IPS DF 4.7 (cell line): ENCODE data around the gene CXCL17.
"Not testable (repeated sequence)": the region's sequence is repeated elsewhere in the genome, so short reads cannot be mapped to it uniquely, and the experiment has no call there.

ENCODE experiments used
- DNase-seq: peaks from one replicate; pipeline ENCODE4 v3.0.0-alpha.2; 2013; ENCODE audit warnings: low spot score; ENCODE audit errors: extremely low read depth

The CXCL17 gene

DNA sequence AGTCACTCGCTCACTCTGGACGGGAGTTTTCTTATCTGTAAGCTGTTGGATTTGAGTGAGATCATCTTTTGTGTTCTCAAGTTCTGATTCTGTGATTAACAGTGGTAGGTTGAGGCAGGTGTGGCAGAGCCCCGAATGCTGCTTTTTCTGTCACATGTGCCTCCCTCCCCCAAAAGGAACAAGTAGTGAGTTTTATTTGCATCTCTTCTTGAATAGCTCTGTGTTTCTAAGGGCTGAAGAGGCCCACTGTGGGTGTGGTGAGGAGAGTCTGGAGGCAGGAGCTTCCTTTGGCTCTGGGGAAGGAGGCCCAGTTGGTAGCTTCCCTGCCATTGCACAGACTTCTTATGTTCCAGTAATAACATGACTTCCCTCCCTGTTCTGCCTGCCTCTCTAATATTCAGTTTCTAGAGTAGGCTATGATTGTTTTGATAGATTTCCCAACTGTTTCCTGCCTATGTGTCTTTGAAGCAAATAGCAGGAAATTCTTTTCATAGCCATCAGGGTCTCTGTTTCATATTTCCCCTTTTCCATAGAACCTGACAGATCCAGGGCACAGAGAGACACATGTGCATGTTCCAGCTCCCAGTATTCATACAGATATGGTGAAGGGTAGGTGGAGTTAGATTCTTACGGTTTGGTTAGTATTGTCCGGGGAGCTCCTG is 23.9 kb upstream of the CXCL17 start:
- DNase-seq, result no peak

DNA sequence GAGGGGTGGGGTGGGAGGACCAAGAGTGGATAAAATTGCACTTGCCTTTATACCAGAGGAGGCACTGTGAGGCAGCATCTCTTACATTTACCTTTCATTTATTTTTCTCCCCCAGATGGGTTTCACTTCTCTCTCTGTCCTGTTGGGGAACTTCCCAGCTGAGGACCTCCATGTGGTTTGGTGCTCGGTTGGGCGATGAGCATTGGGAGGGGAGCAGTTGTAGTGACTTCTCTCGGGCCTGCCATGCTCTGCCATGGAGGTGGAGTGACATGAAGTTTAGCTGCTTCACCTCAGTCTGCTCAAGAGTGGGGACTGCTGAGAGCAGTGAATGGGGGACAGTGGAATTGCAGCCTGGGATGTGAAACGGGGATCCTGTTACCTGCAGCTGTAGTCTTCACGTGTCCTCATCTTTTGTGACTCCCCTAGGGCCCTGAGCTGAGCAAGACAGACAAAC is 23.1 kb upstream of the CXCL17 start:
- DNase-seq, result no peak

DNA sequence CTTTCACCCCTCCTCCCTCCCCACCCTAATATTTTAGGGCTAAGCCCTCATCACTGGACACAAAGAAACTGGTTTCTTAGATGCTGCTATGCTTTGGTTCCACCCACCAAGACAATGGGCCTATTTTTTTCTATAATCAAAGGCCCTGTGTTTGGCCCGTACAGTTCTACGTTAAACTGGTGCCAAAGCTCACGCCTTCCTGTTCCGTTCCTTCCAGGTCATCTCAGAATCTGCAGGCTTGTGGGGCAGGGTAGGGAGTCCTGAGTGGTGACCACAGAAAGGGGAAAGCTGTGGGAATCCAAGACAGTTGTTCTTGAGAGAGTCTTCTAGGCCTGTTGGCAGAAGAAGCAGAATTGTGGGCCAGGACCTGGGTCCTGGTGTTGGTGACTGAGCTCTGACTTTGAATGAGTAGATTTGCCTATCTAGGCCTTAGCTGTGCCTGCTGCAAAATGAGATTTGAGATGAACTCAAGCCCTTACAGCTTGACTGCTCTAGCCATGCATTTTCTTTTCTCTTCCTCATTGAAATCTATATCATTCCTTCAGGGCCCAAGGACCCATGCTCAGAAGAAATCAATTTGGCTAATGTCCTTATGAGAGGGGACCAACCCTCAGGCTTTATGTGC is 19.1 kb upstream of the CXCL17 start:
- DNase-seq, result no peak

DNA sequence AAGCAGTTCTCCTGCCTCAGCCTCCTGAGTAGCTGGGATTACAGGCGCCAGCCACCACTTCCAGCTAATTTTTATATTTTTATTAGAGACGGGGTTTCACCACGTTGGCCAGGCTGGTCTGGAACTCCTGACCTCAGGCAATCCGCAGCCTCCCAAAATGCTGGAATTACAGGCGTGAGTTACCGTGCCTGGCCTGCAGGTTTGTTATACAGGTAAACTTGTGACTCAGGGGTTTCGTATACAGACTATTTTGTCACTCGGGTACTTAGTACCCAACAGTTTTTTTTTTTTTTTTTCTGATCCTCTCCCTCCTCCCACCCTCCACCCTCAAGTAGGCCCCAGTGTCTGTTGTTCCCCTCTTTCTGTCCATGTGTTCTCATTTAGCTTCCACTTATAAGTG is 18.5 kb upstream of the CXCL17 start:
- not testable (repeated sequence) for DNase-seq

DNA sequence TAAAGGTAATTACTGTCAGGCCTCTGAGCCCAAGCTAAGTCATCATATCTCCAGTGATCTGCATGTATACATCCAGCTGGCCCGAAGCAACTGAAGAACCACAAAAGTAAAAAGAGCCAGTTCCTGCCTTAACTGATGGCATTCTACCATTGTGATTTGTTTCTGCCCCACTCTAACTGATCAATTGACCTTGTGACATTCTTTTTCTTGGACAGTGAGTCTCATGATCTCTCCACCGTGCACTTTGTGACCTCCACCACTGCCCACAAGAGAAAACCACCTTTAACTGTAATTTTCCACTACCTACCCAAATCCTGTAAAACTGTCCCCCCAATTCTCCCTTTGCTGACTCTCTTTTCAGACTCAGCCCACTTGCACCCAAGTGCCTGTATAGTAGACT is 17.2 kb upstream of the CXCL17 start:
- DNase-seq, result no peak

DNA sequence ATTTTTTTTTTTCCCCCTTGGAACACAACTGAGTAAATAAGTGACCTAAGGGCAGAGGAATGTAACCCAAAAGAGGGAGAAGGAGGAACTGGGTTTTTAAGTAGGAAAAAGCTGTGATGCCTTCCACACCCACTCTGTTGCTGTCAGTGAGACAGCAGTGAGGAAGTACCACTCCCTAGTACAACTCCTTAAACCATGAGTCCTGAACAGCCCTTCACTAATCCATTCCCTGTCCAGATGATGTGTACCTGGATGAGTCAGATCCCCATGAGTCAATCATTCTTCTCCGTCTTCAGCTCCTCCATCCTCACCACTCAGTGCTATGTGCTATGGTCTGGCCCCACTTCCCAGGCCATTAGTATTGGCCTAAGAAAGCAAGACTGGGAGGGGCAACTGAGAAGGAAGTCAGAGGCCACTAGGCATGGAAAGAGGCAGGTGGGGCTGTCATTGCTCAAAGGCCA is 12.9 kb upstream of the CXCL17 start:
- DNase-seq, result no peak

DNA sequence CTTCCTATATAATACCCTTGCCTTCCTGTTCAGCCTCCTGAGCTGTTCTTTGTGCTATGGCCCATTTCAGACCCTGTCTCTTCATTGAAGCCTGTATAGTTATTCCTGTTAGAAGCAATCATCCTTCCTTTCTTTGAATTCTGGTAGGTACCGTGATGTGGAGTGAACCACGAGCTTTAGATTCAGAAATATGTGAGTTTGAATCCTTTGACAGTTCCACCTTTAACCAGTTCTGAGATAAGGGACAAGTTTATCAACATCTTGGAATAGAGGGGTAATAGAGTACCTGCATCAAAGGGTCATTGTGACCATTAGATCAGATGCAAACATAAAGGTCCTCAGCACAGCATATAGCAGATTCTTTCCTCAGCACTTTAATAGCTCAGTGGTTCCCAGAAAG is 12.3 kb upstream of the CXCL17 start:
- no peak for DNase-seq

DNA sequence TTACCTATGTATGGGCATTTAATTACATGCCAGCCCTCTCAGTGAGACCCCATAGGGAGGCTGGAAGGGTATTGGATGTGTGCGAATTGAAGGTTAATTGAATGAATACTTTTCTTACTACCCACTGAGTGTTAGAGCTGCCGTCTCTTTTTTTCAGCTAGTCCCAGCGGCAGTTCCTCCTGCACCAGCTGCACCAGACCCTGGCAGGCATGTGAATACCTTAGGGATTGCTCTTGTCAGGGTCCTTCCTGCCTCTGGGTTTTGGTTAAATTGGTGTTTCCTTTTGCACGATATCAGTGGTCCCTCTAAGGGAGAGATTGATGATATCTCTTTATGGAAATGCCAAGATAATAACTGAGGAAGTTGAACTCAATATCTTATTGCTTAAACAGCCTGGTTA is 9.8 kb upstream of the CXCL17 start:
- DNase-seq, result no peak

DNA sequence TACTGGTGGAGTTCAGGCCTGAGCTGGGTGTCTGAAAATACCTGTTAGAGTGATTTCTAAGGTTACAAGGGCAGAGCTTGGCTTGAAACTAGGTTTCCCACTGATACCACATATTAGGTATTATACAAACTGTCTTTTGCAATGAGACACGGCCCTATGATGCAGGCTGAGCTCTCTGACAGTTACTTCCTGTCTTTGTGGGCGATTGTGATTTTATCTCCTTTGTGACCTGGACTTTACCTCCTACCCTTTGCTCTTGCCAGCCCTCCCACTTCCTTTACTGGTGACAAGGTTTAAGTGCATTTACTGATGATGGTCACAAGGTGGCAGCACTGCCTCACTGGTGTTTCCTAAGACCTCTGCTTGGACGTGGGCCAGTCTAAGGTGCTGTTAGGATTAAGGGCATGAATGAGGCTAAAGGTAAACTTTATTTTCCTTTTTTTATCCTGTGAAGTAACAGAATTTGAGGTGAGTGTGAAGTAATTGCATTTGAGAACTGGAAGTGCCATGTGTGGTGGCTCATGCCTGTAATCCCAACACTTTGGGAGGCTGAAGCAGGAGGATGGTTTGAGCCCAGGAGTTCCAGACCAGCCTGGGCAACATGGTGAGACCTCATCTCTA is 7.7 kb upstream of the CXCL17 start:
- no peak for DNase-seq

DNA sequence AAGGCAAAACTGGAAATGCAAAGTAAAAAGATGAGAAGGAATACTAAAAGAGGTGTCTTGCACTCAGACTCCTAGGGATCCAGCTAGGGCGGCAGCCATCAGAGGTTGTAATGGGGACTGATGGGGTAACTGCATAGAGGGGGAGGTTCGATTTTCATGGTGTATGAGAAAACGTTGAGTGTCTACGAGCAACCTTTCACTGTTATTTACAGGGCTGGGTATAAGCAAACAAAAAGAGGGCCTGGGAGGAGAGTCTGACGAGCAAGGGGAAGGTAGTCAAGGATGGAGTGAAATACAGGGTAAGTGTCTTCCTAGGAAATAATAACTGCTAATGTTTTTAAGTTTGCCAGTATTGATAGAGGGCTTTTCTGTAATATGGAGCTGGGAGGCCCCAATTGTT is 5.6 kb upstream of the CXCL17 start:
- not testable (repeated sequence) for DNase-seq

DNA sequence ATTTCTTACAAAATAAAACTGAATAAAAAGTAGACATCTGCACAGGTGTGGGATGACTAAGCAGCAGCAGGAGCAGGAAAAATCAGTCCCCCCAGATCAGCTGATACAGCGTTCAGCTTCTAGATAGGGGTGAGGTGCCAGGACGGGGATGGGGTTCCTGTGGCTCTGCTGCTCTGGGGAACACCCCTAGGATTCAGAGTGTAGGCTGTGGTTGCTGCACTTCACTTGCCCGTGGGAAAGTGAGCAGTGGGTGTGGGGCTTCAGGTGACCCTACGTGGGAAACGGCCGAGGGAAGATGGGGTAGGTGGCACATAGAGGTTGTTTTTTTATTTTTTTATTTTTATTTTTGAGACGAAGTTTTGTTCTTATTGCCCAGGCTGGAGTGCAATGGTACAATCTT is 3.2 kb upstream of the CXCL17 start:
- no peak for DNase-seq

DNA sequence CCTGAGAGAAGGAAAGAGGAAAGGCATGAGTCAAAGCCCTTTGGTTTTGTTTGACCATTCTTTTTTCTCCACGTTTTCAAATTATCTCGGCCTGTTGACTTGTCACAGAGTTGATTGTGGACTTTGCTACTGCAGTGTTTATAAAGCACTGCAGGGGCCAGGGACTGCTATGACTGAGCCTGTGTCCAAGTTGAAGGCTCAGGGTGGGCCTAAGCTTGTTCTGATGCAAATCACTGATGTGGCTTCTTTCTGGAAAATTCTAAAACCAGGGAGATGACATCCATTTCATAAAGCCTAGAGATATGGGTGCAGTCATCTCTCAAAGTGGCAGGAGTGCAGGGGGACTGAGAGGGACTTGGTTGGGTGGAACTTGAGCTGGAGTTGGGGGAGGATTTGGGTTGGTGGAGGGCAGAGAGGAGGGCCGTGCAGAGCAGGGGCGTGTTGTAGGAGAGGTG is 1.2 kb upstream of the CXCL17 start:
- DNase-seq, result no peak

DNA sequence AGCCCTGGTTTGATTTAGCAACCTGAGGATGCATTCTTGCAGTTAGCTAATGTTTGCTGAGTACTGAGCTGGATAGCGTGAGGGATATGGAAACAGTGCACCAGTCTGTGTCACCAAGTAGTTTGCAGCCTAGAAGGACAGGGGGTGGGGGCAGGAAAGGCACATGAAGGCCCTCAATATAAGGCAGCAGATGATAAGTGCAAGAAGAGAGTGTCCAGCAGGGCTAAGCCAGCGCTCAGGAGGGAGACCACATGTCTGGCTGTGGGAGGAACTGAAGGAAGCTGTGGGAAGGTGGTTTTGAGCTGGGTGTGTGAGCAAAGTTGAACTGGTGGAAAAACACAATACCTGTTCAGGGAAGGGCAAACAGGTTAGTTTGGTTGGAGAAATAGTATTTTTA is 1.7 kb downstream of the CXCL17 start:
- no peak for DNase-seq

DNA sequence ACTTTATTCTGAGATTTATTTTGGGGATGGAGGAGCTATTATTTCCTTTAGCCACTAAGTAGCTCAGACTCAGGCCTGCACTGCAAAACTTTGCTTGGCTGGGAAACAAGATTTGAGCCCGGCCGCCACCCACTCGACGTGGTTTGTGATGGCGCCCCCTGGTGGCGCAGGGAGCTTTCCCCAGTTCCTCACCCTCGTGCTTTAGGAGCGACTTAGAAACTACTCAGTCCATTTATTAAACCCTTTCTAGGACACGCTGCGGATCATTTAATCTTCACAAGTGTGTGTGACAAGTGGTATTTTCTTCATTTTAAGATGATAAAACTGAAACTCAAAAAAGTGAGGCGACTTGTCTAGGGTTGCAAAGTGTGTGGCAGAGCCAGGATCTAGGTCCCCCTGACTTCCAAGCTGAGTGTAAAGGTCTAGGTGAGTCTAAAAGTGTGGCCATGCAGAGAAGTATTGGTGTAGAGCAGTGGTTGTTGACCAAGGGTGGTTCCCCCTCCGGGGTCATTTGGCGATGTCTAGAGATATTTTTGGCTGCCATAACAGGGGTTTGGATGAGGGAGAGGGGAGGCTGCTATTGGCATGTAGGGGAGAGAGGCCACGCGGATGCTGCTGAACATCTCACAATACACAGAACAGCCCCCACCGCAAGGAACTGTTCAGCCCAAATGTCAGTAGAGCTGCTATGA is 2.2 kb downstream of the CXCL17 start:
- DNase-seq, result no peak

DNA sequence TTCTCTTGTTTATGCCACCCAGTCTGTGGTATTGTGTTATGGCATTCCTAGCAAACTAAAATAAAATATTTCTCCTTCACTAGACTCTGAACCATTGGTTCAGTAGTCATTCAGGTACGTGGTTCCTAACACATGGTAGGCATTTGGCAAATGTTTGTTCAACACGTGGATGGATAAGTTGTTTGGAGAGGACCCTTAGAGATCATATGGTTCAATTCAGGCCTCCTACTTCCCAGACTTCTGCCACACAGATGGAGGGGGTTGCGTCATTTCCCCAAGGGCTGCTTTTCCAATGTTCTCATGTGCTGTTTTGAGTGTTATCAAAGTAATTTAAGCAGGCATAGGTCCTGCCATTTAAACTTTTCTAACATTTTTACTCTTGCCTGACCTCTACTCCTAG is 6.7 kb downstream of the CXCL17 start:
- DNase-seq, result no peak

DNA sequence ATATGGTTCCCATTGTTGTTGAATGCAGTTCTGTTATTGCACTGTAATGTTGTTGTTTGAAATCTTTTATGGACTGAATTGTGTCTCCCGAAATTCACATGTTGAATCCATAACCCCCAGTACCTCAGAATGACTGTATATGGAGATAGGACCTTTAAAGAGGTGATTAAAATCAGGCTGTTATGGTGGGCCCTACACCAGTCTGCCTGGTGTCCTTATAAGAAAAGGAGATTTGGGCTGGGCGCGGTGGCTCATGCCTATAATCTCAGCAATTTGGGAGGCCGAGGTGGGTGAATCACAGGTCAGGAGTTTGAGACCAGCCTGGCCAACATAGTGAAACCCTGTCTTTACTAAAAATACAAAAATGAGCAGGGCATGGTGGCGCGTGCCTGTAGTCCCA is 7.4 kb downstream of the CXCL17 start:
- no peak for DNase-seq

DNA sequence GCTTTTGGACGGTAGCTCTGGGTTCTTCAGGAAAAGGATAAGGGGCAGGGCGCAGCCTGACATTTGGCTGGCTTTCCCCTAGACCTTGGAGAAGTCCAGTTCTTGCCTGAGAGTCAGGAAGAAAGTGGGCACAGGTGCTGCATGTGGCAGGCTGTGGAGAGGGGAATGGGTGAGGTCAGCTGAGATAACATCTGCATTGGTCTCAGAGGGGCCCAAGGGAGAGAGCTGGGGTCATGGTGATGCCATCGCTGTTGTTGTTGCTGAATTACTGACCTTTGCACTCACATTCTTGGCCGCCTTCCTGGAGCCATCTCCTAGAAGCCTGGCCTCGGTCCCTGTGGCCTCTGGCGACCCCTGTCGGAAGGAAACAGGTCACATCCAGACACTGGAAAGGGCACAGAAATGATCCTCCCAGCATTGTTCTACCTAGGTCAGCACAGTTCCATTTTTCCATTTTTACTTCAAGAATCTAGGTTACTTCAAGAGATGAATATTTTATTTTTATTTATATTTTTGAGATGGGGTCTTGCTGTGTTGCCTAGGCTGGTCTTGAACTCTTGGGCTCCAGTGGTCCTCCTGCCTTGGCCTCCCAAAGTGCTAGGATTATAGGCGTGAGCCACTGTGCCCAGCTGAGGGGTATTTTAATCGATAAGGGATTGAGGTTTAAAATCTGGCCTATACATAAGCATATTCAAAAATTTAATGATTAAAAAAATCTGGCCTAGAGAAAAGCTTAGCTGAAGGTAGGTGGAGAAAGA is 9.1 kb downstream of the CXCL17 start:
- no peak for DNase-seq

DNA sequence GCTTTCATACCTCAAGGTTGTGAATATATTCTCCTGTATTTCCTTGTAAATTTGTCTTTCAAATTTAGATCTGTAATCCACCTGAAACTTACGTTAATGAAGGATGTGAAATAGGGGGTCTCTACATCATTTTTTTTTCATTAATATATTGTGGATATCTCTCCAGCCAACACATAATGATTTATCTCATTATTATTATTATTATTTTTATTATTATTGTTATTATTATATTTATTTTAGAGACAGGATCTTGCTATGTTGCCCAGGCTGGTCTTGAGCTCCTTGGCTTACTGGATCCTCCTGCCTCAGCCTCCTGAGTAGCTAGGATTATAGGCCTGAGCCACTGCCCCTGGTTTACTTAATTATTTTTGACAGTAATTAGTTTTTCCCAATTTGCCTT is 11.3 kb downstream of the CXCL17 start:
- DNase-seq, result no peak

DNA sequence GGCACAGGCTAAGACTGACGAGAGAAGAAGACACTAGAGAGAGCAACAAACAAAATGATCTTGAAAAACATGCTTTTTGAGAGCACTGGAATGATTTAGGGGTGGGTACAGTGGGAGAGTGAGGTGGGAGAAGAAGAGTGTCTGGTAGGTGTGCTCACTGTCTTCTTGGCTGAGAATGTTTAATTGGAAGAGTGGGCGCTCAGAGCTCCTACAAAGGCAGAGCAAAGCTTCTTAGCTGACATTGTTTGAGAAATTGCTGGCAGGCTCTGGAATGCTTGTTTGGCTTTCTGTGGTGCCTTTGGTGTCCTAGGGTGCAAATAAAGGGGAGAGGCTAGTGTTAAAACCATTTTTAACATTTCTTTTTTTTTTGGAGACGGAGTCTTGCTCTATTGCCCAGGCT is 14.1 kb downstream of the CXCL17 start:
- DNase-seq, result no peak

DNA sequence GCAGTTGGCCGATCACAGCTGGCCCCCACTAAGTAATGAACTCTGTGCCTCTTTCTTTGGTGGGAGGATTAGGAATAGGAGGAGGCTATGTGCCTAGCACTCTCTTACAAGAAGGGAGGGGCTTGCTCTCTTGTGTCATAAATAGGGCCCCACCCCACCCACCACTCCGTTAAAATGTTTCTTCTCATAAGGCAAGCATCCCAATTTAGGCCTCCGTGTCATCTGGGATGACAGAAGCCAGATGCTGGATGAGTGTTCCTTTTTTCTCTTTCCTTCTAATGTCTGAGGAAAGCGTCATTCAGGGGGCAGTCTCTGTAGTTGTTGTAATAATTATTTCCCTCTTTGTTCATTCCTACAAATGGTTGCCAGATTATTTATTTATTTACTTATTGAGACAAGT is 15.4 kb downstream of the CXCL17 start, which contains the start of gene LIPE:
Gene LIPE, minus strand, starts transcription at position 76 of the 400 bp plus-strand sequence. CDS start 239 bp downstream, outside the sequence.
- no peak for DNase-seq

DNA sequence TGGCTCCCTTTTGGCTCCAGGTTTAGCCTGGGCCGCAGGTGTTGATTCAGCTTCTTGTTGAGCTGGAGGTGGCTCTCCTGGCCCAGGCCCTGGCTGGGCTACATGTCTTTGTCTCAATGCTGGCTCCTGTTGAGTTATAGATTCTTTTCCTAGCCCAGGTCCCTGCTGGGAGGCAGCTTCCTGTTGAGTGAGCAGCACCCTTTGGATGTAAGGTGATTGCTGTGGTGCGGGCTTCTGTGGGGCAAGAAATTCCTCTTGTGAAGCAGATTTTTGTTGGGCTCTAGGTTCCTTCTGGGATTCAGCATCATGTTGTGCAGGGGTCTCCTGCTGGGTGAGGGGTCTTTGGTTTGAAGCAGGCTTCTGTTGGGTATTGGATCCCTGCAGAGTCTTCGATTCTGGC is 16.1 kb downstream of the CXCL17 start:
- DNase-seq, result no peak
